GM21367 (cell line): Measurements from ENCODE around the gene MGAT3.
A peak's percentile ranks its signal among the peaks of the same experiment; 100 is the strongest.
"Not testable (repeated sequence)": the region's sequence is repeated elsewhere in the genome, so short reads cannot be mapped to it uniquely, and the experiment has no call there.

Source experiments
- ATAC-seq: cut with Tn5 transposase; IDR thresholded peaks from one replicate; pipeline ENCODE4 v1.9.1; 2021; ENCODE audit not compliant: unreplicated experiment

MGAT3 gene

GRCh38 chr22:39489094-39490068 is 32.6 kb downstream of the MGAT3 start:
- no peak for ATAC-seq

- ATAC-seq: no peak
These were observed 33.5 kb downstream of the MGAT3 start for GRCh38 chr22:39490135-39490798.

- no peak for ATAC-seq
These were observed 34.3 kb downstream of the MGAT3 start for GRCh38 chr22:39490966-39491680.

- ATAC-seq: no peak
These were observed 34.9 kb downstream of the MGAT3 start for GRCh38 chr22:39491696-39492095.

- no peak for ATAC-seq
These were observed 35.4 kb downstream of the MGAT3 start for GRCh38 chr22:39492186-39492585.

- no peak for ATAC-seq
These were observed 36.9 kb downstream of the MGAT3 start for GRCh38 chr22:39493759-39494158.

- no peak for ATAC-seq
These were observed 37.8 kb downstream of the MGAT3 start for GRCh38 chr22:39494471-39495120.

- ATAC-seq: no peak
These were observed 39.5 kb downstream of the MGAT3 start for GRCh38 chr22:39496131-39496838.

- ATAC-seq: no peak
These were observed 40.6 kb downstream of the MGAT3 start for GRCh38 chr22:39497429-39497828.

- ATAC-seq: no peak
These were observed 41.6 kb downstream of the MGAT3 start for GRCh38 chr22:39498368-39498767.

- no peak for ATAC-seq
These were observed 42.0 kb downstream of the MGAT3 start for GRCh38 chr22:39498802-39499201.

- ATAC-seq: no peak
These were observed 43.3 kb downstream of the MGAT3 start for GRCh38 chr22:39500101-39500500.

GRCh38 chr22:39501644-39502108 is 44.9 kb downstream of the MGAT3 start:
- ATAC-seq: no peak

GRCh38 chr22:39502109-39502788 is 45.4 kb downstream of the MGAT3 start, which contains the start of gene MIEF1:
Gene MIEF1, plus strand, starts transcription at chr22:39502290. Its CDS starts 9,005 bp downstream, at chr22:39511295.
- peak; percentile 77 for ATAC-seq

- ATAC-seq: no peak
These were observed 46.1 kb downstream of the MGAT3 start for GRCh38 chr22:39502789-39503409.

GRCh38 chr22:39503630-39504029 is 46.8 kb downstream of the MGAT3 start:
- no peak for ATAC-seq

- no peak for ATAC-seq
These were observed 47.3 kb downstream of the MGAT3 start for GRCh38 chr22:39504071-39504470.

- ATAC-seq: not testable (repeated sequence)
These were observed 50.2 kb downstream of the MGAT3 start for GRCh38 chr22:39507021-39507420.

- no peak for ATAC-seq
These were observed 51.6 kb downstream of the MGAT3 start for GRCh38 chr22:39508393-39508792.
